GM12892 (cell line): Measurements from ENCODE around the gene PLOD3.

Source experiments
- DNase-seq: peaks from one replicate; pipeline ENCODE4 v3.0.0; 2011; ENCODE audit not compliant: insufficient read length
- FAIRE-seq: peaks from 2 replicates; lab custom pipeline; 2011; peaks lifted over from hg19 to GRCh38; lab: Jason Lieb, UNC
- POLR2A ChIP-seq: IDR thresholded peaks from 2 replicates; pipeline ENCODE4 v1.6.1; 2011; ENCODE audit warnings: low read depth, low read length, control low read depth
- POLR2AphosphoS5 ChIP-seq: IDR thresholded peaks from 2 replicates; pipeline ENCODE4 v1.6.1; 2011; ENCODE audit warnings: low read depth, low read length, control low read depth
- TAF1 ChIP-seq: IDR thresholded peaks from 2 replicates; pipeline ENCODE4 v1.6.1; 2011; ENCODE audit warnings: low read depth, mild to moderate bottlenecking, control low read depth, low read length, borderline replicate concordance

Gene PLOD3

DNA sequence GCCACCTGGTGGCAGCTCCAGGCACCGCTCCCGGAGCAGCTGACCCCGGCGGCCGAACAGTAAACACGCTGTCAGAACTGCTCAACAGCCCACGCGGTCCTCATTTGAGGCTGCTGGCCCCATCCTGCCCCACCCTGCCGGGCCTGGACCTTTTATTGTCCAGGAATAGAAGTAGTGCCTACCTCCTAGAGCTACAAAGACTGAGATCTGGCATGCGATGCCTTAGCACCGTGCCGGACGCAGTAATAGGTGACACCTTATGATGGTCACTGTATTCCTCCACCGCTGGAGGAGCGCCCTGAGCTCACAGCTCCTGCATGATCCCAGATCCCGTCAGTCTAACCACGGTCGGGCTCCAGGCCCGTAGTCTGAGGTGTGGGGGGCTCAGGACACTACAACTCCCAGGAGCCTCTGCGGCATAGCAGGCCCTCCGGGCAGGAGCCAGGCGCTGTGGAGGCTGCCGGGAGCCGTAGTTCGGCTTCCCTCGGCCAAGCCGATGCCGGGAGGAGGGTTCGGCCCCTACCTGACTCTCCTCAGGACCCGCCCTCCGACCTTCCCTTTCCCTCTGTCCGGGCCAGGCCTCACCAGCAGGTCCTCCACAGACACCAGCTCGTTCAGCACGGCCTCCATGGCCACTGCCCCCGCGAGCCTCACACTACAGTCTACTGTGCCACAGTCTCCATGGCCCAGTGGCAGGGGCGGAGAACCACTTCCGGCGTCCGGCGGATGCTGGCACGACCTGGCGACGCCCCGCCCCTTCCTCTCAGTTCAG, 27.2 kb upstream of the PLOD3 start, which contains the start of gene FIS1:
Gene FIS1, minus strand, starts transcription at position 707 of the 772 bp plus-strand sequence. Its CDS starts 77 bp downstream, at position 630.
- FAIRE-seq (peak; percentile 91), DNase-seq (peak; percentile 91)
- TF ChIP-seq POLR2A, result peak; percentile 74; the same call in 1 of the 2 replicates
- TF ChIP-seq POLR2AphosphoS5, result peak; percentile 86
- TF ChIP-seq TAF1, result peak; percentile 48; the same call in 1 of the 2 replicates

DNA sequence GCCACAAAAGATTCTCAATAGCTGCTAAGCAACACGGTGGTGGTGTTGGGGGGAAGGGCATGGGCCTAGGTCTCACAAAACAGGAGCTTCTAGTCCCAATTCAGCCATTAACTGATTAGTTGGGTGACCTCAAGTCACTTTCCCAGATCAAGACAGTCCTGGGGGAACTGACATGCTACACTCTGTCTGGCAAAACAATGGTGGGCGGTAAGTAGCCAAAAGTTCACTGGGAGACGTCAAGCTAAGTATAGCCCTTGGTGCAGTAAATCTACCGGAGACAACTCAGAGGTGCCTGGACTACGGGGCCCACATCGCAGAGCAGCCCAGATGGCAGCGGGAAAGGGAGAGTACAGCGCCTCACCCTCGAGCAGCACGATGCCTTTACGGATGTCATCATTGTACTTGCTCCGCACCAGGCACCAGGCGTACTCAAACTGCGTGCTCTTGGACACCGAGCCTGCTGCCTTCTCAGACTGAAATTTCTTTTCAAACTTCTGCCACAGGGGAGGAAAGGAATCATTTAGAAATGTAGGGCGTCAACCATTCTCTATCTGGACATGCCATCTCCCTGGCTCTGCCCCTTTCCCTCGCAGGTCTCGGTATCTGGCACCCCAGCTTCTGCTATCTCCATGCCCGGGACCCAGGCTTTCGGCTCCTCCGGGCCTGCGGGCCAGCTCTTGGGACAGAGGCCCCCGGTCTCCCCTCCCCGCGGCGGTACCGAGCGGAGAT, 26.4 kb upstream of the PLOD3 start:
- no peak for FAIRE-seq
- TF ChIP-seq TAF1 (no peak), POLR2A (no peak), POLR2AphosphoS5 (no peak)

DNA sequence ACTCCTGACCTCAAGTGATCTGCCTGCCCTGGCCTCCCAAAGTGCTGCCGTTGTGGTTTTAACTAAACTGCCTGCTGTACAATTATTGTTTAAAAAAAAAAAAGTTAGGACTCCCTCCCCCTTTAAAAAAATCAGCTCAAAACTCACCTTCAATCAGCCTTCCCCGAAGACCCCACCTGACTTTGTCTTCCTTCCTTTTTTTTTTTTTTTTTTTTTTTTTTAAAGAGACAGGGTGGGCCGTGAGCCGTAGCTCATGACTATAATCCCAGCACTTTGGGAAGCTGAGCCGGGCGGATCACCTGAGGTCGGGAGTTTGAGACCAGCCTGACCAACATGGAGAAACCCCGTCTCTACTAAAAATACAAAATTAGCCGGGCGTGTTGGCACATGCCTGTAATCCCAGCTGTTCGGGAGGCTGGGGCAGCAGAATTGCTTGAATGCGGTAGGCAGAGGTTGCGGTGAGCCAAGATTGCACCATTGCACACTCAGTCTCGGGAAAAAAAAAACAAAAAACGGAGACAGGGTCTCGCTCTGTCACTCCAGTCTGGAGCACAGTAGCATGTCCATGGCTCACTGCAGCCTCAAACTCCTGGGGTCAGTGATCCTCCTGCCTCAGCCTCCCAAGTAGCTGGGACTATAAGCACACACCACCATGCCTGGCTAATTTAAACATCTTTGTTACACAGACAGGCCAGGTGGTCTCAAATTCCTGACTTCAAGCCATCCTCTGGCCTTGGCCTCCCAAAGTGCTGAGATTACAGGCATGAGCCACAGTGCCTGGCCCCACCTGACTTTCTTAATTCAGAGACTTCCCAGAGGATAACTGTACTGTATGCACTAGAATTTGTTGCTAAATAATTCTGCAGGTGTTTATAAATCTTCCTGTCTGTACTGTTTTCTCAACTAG, 24.3 kb upstream of the PLOD3 start:
- no peak for DNase-seq
- no peak for FAIRE-seq
- TF ChIP-seq POLR2AphosphoS5 (no peak), POLR2A (no peak), TAF1 (no peak)

More for the DNA sequence above, 26.4 kb upstream of the PLOD3 start:
- DNase-seq, result no peak

DNA sequence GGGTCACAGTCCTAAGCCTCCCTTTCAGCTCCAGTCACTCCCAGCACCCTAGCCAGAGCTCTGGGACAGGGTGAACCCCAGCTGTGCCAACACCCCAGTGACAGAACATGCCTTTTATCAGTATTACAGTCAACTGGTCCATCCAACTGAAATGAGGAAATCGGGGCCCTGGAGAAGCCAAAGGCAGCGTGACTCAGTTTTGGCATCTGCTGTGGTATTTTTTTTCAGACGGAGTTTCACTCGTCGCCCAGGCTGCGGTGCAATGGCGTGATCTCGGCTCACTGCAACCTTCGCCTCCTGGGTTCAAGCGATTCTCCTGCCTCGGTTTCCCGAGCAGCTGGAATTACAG, 23.6 kb upstream of the PLOD3 start:
- FAIRE-seq (no peak), DNase-seq (no peak)
- no peak for TF ChIP-seq TAF1
- no peak for TF ChIP-seq POLR2AphosphoS5
- TF ChIP-seq POLR2A, result no peak

DNA sequence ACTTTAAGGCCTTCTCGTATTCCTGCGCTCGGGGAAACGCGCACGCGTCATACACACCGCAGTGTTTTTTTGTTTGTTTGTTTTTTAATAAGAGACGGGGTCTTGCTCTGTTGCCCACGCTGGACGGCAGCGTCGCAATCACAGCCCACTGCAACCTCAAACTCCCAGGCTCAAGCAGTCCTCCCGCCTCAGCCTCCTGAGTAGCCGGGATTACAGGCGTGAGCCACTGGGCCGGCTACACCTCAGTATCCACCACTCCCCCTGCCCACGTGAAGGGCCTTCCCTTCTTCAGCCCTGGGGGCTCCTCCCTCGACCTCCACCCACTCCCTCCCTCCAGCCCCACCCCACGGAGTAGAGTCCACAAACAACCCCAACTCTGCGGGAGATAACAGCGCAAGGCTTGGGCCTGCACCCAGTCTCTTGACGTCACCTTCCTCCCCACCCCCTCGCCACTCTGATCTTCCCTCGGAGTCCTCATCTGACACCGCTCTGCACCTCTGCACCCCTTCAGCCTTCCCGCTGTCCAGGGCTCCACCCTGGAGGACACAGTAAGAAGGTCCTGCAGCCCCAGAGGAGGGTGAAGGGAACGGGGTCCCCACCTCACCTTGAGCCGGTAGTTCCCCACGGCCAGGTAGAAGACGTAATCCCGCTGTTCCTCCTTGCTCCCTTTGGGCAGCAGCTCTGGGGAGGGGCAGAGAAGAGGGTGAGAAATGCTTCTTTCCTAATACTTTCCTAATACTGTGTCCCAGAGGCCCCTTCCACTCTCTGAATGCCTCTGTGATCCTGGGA, 23.0 kb upstream of the PLOD3 start:
- TF ChIP-seq POLR2A (no peak), POLR2AphosphoS5 (no peak), TAF1 (no peak)
- FAIRE-seq (no peak), DNase-seq (no peak)

DNA sequence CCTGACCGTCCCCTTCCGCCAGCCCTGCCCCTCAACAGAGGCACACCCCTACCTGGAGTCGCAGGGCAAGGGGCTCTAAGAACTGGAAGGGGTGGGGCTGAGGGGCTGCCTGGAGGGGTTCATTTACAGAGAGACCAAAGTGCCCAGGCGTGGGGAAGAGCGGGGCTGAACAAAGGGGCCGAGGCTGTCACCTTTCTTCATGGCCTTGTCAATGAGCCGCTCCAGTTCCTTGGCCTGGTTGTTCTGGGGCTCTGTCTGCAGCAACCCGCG, 22.5 kb upstream of the PLOD3 start:
- FAIRE-seq (no peak), DNase-seq (no peak)
- TF ChIP-seq TAF1 (no peak), POLR2A (no peak), POLR2AphosphoS5 (no peak)

DNA sequence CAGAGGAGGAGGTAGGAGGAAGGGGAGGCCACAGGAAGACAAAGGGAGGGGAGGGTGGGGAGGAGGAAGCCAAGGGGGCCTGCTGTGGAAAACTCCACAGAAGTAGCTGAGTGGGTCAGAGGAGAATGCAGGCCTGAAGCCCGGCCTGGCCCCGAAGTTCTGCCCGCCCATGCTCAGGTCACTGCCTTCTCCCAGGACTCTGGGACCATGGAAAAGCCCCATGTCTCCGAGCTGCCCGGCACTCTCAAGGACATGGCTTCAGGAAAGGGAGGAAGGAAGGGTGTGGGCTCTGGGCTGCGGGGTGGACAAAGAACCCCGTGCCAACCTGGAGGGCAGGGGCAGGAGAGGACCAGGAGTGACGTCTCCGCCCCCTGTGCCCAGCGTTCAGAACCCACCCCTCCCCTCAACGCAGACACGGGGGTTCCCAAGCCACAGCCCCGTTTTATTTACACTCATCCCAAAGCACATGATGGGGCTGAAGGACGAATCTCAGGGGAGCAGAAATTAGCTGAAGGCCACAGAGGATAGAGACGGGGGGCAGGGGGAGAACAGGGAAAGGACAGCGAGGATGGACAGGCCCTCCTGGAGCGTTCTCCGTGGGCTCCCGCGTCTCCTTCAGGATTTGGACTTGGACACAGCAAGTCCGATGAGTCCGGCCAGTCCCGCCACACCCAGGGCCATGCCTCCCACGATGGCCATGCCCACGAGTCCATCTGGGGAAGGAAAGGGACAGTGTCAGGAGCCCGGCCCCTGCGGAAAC, 22.0 kb upstream of the PLOD3 start:
- FAIRE-seq (no peak), DNase-seq (no peak)
- TF ChIP-seq TAF1 (no peak), POLR2A (no peak), POLR2AphosphoS5 (no peak)

DNA sequence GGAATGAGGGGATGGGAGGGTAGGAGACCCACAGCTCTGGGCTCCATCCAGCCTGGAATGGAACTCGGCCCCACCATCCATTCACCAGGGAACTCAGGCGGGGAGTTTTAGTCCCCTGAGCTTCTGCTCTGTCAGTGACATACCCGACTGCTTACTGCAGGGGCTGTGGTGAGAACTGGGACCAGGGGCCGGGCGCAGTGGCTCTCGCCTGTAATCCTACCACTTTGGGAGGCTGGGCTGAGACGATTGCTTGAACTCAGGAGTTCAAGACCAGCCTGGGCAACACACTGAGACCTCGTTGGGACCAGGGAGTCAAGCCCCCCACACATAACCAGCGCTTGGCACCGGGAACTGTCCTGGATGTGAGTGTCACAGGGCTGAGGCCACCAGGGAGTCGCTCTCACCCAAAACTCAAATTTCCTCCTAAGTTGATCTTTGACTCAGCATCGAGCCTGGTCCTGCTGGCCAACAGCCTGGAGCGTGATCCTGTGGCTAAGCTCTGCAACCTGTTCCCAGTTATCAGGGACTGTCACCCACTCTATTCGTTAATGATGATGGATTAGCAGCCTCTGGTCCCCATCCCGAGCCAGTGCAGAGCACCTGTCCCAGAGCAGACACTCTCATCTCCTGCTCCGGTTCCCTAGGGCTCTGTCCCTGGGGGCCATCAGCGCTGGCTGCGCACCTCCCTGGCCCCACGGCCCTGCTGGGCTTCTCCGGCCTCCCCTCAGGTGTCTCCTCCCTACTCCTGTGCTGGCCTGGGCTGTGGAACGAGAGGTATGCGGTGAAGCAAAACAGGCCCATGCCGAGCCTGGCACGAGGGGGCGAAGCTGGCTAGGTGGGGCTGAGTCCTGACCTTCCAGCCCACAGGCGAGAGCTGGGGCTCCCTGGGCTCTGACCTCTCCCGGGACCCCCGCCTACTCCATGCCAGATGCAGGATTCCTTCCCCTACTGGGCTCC, 21.1 kb upstream of the PLOD3 start:
- DNase-seq, result no peak
- TF ChIP-seq POLR2AphosphoS5 (no peak), POLR2A (no peak), TAF1 (no peak)
- no peak for FAIRE-seq
